ENCODE measurements around the gene TRIM8.

Gene TRIM8

DNA sequence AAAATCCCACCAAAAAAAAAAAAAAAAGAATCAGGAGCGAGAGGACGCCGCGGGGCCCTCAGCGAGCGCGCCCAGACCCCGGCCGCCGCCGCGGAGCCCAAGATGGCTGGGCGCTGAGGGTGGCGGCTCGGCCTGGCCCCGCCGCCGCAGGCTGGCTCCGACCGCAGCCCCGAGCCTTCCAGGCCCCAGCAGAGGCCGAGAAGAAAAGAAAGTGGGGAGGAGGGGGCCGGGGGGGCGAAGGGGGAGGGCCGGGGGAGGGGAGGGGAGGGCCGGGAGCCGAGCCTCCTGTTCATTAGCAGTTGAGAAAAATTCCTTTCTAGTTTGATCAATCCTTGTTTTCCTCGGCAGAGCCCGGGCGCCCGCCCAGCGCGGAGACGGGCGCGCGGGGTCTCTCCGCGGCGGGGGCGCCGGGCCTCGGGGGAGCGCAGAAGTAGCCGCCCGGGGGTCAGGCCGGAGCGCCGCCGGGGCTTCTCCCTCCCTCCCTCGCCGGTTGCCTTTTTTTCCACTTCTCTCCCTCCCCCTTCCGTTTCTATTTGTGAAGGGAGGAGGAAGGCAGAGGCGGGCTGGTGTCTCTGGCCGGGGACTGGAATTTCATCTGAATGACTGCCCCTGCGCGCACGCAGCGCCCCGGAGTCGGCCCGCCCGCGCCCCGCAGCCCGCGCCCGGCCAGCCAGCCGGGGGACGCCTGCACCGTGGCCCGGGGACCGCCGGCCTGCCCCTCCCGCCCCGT is 778 bp upstream of the TRIM8 start:
- H3K27ac ChIP-seq (ENCODE audit: low read depth, low read length): peak overlapping the region; percentile 96
- peak overlapping the region; percentile 80 to 97 for H3K9ac ChIP-seq (ENCODE audit: low read depth in 1 of 2, low read length in 2 of 2)
- no peaks in the 10 kb centered on the region for H3K9me3 ChIP-seq (ENCODE audit: control insufficient read depth in 1 of 2, low read length in 2 of 2)
- peaks cover 24 to 32% of the 10 kb centered on the region in 2 donors for H3K4me1 ChIP-seq (ENCODE audit: control insufficient read depth in 1 of 2, insufficient read depth in 2 of 2, low read length in 2 of 2)
- H3K27me3 ChIP-seq (ENCODE audit: control insufficient read depth in 1 of 2, insufficient read depth in 2 of 2, low read length in 2 of 2): no peaks in the 10 kb centered on the region
- peak overlapping the region; percentile 76 to 91 for H3K4me3 ChIP-seq (ENCODE audit: low read depth in 1 of 2, low read length in 2 of 2)
- peaks cover 5 to 8% of the 10 kb centered on the region in 2 donors for H3K36me3 ChIP-seq (ENCODE audit: control insufficient read depth in 1 of 2, insufficient read depth in 2 of 2, low read length in 2 of 2)

DNA sequence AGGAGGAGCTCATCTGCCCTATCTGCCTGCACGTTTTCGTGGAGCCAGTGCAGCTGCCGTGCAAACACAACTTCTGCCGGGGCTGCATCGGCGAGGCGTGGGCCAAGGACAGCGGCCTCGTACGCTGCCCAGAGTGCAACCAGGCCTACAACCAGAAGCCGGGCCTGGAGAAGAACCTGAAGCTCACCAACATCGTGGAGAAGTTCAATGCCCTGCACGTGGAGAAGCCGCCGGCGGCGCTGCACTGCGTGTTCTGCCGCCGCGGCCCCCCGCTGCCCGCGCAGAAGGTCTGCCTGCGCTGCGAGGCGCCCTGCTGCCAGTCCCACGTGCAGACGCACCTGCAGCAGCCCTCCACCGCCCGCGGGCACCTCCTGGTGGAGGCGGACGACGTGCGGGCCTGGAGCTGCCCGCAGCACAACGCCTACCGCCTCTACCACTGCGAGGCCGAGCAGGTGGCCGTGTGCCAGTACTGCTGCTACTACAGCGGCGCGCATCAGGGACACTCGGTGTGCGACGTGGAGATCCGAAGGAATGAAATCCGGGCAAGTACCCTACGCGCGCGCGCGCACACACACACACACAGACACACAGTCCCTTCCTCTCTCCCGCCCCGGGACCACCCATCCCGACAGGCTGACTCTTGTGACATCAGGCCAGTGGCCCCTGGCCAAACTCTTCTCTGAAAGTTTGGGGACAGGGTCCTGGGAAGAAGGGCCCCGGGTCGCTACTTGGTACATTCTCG is 538 bp downstream of the TRIM8 start:
- H3K4me1 ChIP-seq (ENCODE audit: control insufficient read depth in 1 of 2, insufficient read depth in 2 of 2, low read length in 2 of 2): peaks cover 37 to 46% of the 10 kb centered on the region in 2 donors
- no peaks in the 10 kb centered on the region for H3K27me3 ChIP-seq (ENCODE audit: control insufficient read depth in 1 of 2, insufficient read depth in 2 of 2, low read length in 2 of 2)
- peak overlapping the region; percentile 77 to 89 for H3K4me3 ChIP-seq (ENCODE audit: low read depth in 1 of 2, low read length in 2 of 2)
- no peaks in the 10 kb centered on the region for H3K9me3 ChIP-seq (ENCODE audit: control insufficient read depth in 1 of 2, low read length in 2 of 2)
- peaks cover 5 to 11% of the 10 kb centered on the region in 2 donors for H3K36me3 ChIP-seq (ENCODE audit: control insufficient read depth in 1 of 2, insufficient read depth in 2 of 2, low read length in 2 of 2)
- peak overlapping the region; percentile 96 for H3K27ac ChIP-seq (ENCODE audit: low read depth, low read length)
- peak overlapping the region; percentile 93 to 97 for H3K9ac ChIP-seq (ENCODE audit: low read depth in 1 of 2, low read length in 2 of 2)

DNA sequence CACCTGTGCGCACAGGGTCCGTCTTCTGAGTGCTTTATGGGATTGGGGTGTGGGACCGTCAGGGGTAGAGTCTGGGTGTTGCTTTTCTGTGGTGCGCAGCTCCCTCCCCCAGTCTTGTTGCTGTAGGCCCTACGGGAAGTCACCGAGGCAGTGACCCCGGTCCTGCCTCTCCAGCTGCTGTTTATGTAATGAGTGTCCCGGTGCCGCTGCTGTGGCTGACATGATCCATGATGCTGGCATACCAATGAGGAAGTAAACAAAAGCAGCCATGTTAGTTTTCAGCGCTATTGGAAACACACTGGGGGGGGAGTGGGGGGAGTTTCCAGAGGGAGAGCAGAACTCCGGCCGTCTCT is 1.1 kb downstream of the TRIM8 start:
- Histone ChIP-seq H3K4me1 (ENCODE audit: control insufficient read depth in 1 of 2, insufficient read depth in 2 of 2, low read length in 2 of 2) (peaks cover 42 to 51% of the 10 kb centered on the region in 2 donors), H3K27ac (ENCODE audit: low read depth, low read length) (peak overlapping the region; percentile 96)

DNA sequence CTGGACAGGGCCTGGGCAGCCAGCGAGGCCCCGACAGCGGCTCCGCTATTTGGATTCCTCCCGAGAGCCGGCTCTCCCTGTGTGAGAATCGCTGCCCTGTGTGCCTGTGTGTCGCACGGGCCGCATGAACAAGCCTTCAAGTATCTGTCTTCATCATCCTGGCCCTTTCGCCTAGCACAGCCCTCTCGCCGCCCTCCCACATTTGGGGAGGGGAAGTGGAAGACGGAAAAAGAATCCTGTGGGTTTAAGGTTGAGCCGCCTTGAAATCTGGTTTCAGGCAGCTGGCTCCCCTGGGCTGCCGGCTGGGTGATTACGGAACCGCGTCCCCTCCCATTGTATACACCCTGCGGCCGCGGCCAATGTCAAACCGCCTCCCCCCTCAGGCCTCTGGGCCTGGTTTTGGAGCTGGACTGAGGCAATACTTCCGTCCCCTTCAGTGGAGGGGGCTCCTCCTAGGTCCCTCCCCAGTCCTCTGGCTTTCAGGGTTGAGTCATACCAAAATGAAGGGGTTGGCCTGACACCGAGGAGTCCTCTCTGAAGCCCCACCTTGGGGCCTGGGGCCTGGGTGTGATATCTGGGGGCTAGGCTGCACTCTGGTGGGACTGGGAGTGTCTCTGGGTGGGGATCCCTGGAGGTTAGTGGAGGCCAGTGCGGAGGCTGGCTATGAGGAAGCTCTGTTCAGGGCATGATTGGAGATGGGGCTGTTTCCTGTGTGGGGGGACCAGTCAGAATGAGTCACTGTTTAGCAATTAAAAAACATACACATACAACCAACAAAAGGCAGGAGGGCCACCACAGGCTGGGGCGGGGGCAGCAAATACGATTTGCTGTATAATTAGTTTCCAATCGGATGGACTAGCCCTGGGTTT is 1.7 kb downstream of the TRIM8 start:
- no peaks in the 10 kb centered on the region for H3K27me3 ChIP-seq (ENCODE audit: control insufficient read depth in 1 of 2, insufficient read depth in 2 of 2, low read length in 2 of 2)
- peaks cover 5 to 15% of the 10 kb centered on the region in 2 donors for H3K36me3 ChIP-seq (ENCODE audit: control insufficient read depth in 1 of 2, insufficient read depth in 2 of 2, low read length in 2 of 2)
- H3K9me3 ChIP-seq (ENCODE audit: control insufficient read depth in 1 of 2, low read length in 2 of 2): no peaks in the 10 kb centered on the region
- H3K4me1 ChIP-seq (ENCODE audit: control insufficient read depth in 1 of 2, insufficient read depth in 2 of 2, low read length in 2 of 2): peaks cover 48 to 57% of the 10 kb centered on the region in 2 donors
- H3K27ac ChIP-seq (ENCODE audit: low read depth, low read length): peak overlapping the region; percentile 96
- H3K4me3 ChIP-seq (ENCODE audit: low read depth in 1 of 2, low read length in 2 of 2): peak overlapping the region; percentile 77 to 89
- H3K9ac ChIP-seq (ENCODE audit: low read depth in 1 of 2, low read length in 2 of 2): peak overlapping the region; percentile 93 to 97

More for the DNA sequence above, 1.1 kb downstream of the TRIM8 start:
- H3K4me3 ChIP-seq (ENCODE audit: low read depth in 1 of 2, low read length in 2 of 2): peak overlapping the region; percentile 77 to 89
- H3K36me3 ChIP-seq (ENCODE audit: control insufficient read depth in 1 of 2, insufficient read depth in 2 of 2, low read length in 2 of 2): peaks cover 5 to 13% of the 10 kb centered on the region in 2 donors
- no peaks in the 10 kb centered on the region for H3K27me3 ChIP-seq (ENCODE audit: control insufficient read depth in 1 of 2, insufficient read depth in 2 of 2, low read length in 2 of 2)
- H3K9ac ChIP-seq (ENCODE audit: low read depth in 1 of 2, low read length in 2 of 2): peak overlapping the region; percentile 93 to 97
- H3K9me3 ChIP-seq (ENCODE audit: control insufficient read depth in 1 of 2, low read length in 2 of 2): no peaks in the 10 kb centered on the region

DNA sequence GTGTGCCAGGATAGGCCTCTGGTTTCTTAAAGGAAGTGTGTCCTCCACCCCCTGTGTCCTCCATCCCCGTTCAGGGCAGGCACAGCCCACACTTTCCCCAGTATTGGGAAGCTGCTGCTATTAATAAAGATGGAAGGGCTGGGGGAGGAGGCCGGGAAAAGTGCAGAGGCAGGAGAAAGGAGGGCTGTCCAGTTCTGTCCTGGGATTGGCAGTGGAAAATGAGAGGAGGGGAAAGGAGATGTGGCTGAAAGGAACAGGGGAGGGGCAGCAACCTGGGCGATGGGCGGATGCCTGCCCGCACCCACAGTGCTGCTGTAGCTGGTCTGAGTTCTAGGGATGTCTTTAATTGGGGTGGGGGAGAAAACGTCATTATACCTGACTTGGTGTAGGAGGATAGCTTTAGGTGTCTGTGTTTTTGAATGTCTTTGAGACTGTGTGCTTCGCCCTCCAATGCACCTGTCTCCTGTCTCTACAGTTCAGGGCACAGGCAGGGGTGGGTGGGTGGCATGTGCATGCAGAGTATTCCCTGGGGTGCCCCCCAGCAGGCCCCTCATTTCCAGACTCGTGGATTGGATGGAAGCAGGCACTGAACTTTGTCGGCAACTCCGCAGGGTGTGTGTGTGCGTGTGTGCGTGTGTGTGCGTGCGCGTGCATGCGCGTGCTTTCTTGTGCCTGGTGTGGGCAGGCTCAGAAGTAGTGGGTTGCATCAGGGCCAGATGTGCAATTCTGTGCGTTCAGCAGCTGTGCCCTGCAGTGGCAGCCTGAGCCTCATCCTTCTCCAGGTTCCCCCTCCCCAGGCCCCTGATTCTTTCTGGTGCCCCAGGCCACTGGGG is 2.5 kb downstream of the TRIM8 start:
- H3K27ac ChIP-seq (ENCODE audit: low read depth, low read length): peak overlapping the region; percentile 96

DNA sequence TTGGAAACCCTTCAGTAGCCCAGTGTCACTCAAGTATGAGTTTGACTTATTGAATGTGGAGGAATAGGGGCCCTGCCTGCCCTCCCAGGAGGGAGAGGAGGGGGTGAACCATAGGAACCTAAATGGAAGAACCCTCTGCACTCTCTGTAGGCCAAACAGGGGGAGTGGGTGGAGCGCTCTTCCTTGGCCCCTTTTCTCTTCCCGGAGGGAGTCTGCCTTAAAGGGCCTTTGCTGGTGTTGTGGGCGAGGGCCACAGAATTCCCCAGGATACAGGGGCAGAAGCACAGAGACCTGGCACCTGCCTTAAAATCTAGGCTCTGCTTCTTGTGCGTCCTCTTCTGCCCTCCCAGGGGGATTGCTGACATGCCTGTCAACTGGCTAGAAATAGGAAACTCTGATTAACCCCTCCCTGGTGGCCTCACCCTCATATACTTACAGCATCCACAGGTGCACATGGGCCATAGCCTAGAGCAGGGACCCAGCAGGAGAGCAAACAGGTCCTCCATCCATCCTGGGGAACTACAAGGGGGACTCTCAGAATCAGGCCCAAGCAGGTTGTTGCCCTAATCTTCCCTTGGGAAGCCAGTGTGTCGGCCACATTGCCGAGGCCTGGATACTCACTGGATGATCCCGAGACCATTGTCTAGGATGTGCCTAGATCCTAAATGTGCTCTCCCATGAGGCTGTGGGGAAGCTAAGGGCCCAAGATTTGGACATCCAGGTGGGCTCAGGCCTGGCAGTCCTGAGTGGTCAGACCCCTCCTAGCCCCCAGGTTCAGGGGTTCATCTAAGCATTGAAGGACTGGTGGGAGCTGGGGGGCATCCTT is 3.4 kb downstream of the TRIM8 start:
- Histone ChIP-seq H3K9ac (ENCODE audit: low read depth in 1 of 2, low read length in 2 of 2) (peak overlapping the region; percentile 93 to 97), H3K4me3 (ENCODE audit: low read depth in 1 of 2, low read length in 2 of 2) (peak overlapping the region; percentile 77 to 89), H3K9me3 (ENCODE audit: control insufficient read depth in 1 of 2, low read length in 2 of 2) (no peaks in the 10 kb centered on the region), H3K36me3 (ENCODE audit: control insufficient read depth in 1 of 2, insufficient read depth in 2 of 2, low read length in 2 of 2) (peaks cover 9 to 30% of the 10 kb centered on the region in 2 donors), H3K27me3 (ENCODE audit: control insufficient read depth in 1 of 2, insufficient read depth in 2 of 2, low read length in 2 of 2) (no peaks in the 10 kb centered on the region), H3K4me1 (ENCODE audit: control insufficient read depth in 1 of 2, insufficient read depth in 2 of 2, low read length in 2 of 2) (peaks cover 60 to 69% of the 10 kb centered on the region in 2 donors), H3K27ac (ENCODE audit: low read depth, low read length) (no peak overlapping the region)

More for the DNA sequence above, 2.5 kb downstream of the TRIM8 start:
- peaks cover 5 to 23% of the 10 kb centered on the region in 2 donors for H3K36me3 ChIP-seq (ENCODE audit: control insufficient read depth in 1 of 2, insufficient read depth in 2 of 2, low read length in 2 of 2)
- H3K4me1 ChIP-seq (ENCODE audit: control insufficient read depth in 1 of 2, insufficient read depth in 2 of 2, low read length in 2 of 2): peaks cover 52 to 61% of the 10 kb centered on the region in 2 donors
- H3K27me3 ChIP-seq (ENCODE audit: control insufficient read depth in 1 of 2, insufficient read depth in 2 of 2, low read length in 2 of 2): no peaks in the 10 kb centered on the region
- no peaks in the 10 kb centered on the region for H3K9me3 ChIP-seq (ENCODE audit: control insufficient read depth in 1 of 2, low read length in 2 of 2)
- peak overlapping the region; percentile 77 to 89 for H3K4me3 ChIP-seq (ENCODE audit: low read depth in 1 of 2, low read length in 2 of 2)
- peak overlapping the region; percentile 93 to 97 for H3K9ac ChIP-seq (ENCODE audit: low read depth in 1 of 2, low read length in 2 of 2)

DNA sequence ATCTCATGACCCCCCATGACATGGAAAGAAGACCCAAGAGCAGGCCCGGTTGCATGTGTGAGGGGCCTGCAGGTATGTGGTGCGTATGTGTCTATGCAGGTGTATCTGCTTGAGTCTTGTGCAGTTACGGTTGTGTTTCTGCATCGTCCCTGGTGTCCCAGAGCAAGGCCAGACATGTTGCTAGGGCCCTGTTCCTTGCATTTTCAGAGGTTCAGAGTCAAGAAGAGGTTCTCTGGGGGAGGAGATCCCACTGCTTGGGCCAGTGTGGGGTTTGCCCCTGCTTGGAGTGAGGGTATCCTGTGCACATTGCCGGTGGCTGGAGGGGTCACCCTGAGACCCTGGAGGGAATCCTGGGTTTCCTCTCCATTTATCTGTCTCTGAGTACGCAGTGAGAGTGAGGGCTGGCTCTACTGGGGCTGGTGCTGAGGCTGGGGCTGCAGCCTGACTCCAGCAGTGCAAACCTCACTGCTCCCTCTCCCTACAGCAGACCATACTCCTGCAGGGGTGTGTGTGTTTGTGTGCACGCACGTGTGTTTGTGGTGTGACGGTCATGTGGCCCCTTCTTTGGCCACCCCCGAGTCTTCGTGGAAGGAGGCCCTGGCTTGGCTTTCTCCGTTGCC is 4.1 kb downstream of the TRIM8 start:
- Histone ChIP-seq H3K9ac (ENCODE audit: low read depth in 1 of 2, low read length in 2 of 2) (peak overlapping the region; percentile 93 to 97), H3K27me3 (ENCODE audit: control insufficient read depth in 1 of 2, insufficient read depth in 2 of 2, low read length in 2 of 2) (no peaks in the 10 kb centered on the region), H3K4me1 (ENCODE audit: control insufficient read depth in 1 of 2, insufficient read depth in 2 of 2, low read length in 2 of 2) (peaks cover 68 to 76% of the 10 kb centered on the region in 2 donors), H3K4me3 (ENCODE audit: low read depth in 1 of 2, low read length in 2 of 2) (peak overlapping the region; percentile 77 to 89), H3K36me3 (ENCODE audit: control insufficient read depth in 1 of 2, insufficient read depth in 2 of 2, low read length in 2 of 2) (peaks cover 11 to 35% of the 10 kb centered on the region in 2 donors), H3K9me3 (ENCODE audit: control insufficient read depth in 1 of 2, low read length in 2 of 2) (no peaks in the 10 kb centered on the region), H3K27ac (ENCODE audit: low read depth, low read length) (no peak overlapping the region)

DNA sequence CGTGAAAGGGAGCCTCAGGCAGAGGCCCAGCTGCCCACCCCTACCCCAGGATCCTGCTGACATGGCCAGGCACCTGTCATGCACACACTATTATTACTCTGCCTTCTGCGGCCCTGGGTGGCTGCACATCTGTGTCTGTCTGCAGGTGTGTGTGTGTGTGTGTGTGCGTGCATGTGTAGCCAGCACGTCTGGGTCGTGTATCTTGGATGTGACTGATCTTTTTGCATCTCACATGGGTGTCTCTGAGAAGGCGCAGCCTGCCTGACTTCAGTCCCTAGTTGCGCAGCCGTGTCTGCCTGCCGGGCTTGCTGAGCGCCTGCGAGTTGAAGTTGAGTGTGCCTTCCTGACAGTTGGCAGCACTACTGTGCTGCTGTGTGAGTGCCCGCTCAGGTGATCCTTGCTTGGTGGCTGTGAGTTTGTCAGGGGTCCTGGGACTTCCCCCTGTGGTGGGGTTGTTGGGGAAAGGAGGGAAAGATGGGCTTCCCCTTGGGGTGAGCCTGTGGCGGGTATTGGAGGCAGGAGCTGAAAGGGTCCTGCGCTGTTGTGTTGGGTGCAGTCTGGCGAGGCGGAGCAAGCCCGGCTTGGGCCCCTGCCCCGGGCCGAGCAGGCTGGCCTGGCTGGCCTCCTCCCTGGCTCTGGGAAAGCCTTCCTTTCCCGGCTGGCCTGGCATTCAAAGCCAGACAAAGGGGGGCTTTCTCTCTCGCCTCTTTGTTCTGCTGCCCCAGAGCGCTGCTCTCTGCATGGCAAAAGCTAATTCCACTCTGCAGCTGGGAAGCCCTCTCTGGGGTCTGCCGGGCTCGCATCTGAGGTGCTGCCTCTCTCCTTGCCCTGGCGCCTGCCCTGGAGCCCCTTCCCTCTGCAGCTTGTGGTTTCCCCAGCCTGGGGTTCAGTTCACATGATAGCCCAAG is 4.9 kb downstream of the TRIM8 start:
- H3K4me1 ChIP-seq (ENCODE audit: control insufficient read depth in 1 of 2, insufficient read depth in 2 of 2, low read length in 2 of 2): peaks cover 73 to 81% of the 10 kb centered on the region in 2 donors
- H3K9ac ChIP-seq (ENCODE audit: low read depth in 1 of 2, low read length in 2 of 2): peak overlapping the region; percentile 39 to 97
- H3K4me3 ChIP-seq (ENCODE audit: low read depth in 1 of 2, low read length in 2 of 2): peak overlapping the region; percentile 77 to 89
- H3K36me3 ChIP-seq (ENCODE audit: control insufficient read depth in 1 of 2, insufficient read depth in 2 of 2, low read length in 2 of 2): peaks cover 16 to 40% of the 10 kb centered on the region in 2 donors
- H3K27me3 ChIP-seq (ENCODE audit: control insufficient read depth in 1 of 2, insufficient read depth in 2 of 2, low read length in 2 of 2): no peaks in the 10 kb centered on the region
- peak overlapping the region; percentile 45 for H3K27ac ChIP-seq (ENCODE audit: low read depth, low read length)
- no peaks in the 10 kb centered on the region for H3K9me3 ChIP-seq (ENCODE audit: control insufficient read depth in 1 of 2, low read length in 2 of 2)

Data from duodenal mucosa (tissue), 2 donors.